Testis (tissue), 2 donors: ENCODE measurements around the gene SEMA4D.

ENCODE experiments used
- POLR2A ChIP-seq: fragments of 450-650 bp; IDR thresholded peaks from one replicate; pipeline ENCODE4 v1.6.1; 2017; ENCODE audit warnings: antibody characterized with exemption, mild to moderate bottlenecking, moderate library complexity
- TF ChIP-seq, protein P1 (sequence below), 3 experiments: fragments of 450-650 bp in 2 of 3; fragments of 200-600 bp in 1 of 3; sonication (generic) in 1 of 3; IDR thresholded peaks; one replicate each; pipeline ENCODE4 v1.5.1; 2016 to 2019; ENCODE audit warnings: antibody characterized with exemption in 3 of 3, mild to moderate bottlenecking in 2 of 3, moderate library complexity in 1 of 3

DNA sequence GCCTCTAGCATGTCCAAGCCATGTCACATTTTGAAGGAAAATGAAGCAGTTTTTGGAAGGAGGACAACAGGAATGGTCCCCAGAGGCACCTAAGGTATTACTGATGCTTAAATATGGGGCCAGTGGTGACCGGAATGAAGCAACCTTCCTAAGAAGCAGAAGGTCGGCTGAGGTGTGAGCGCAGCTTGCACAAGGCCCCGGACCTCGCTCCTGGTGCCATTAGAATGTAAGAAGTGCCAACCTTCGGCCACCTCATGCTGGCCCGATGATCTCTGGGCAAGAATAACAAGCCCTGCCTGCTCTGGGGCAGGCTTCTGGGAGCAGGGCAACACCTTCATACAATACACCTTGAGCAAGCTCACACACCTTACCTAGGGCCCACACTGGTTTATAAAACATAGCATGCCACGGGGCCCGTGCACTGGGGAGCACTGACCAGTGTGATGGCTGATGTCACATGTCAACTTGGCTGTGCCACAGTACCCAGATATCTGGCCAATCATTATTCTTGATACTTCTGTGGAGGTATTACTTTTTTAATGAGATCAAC is 21.9 kb downstream of the SEMA4D start:
- TF ChIP-seq, protein P1, sequence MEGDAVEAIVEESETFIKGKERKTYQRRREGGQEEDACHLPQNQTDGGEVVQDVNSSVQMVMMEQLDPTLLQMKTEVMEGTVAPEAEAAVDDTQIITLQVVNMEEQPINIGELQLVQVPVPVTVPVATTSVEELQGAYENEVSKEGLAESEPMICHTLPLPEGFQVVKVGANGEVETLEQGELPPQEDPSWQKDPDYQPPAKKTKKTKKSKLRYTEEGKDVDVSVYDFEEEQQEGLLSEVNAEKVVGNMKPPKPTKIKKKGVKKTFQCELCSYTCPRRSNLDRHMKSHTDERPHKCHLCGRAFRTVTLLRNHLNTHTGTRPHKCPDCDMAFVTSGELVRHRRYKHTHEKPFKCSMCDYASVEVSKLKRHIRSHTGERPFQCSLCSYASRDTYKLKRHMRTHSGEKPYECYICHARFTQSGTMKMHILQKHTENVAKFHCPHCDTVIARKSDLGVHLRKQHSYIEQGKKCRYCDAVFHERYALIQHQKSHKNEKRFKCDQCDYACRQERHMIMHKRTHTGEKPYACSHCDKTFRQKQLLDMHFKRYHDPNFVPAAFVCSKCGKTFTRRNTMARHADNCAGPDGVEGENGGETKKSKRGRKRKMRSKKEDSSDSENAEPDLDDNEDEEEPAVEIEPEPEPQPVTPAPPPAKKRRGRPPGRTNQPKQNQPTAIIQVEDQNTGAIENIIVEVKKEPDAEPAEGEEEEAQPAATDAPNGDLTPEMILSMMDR (IDR thresholded peaks at IDR 0.05) = no peak
- TF ChIP-seq POLR2A = no peak
